Esophagus (tissue), 2 donors: ENCODE measurements around the gene DHRS11. TPM values are rescaled to one million over a fixed set of nuclear protein-coding genes. Genes with fewer than 3 reads are reported as not detected.
A peak's percentile ranks its signal among the peaks of the same experiment; 100 is the strongest.

ENCODE experiments used
- H3K27ac ChIP-seq, 2 donors: one replicate each; pipeline ENCODE4 v1.5.1; 2013; ENCODE audit warnings: low read depth in 2 of 2, mild to moderate bottlenecking in 2 of 2, inconsistent platforms in 1 of 2, low read length in 1 of 2, moderate library complexity in 1 of 2
- H3K27me3 ChIP-seq, 2 donors: one replicate each; pipeline ENCODE4 v1.6.1; 2013; ENCODE audit warnings: low read length in 2 of 2, control low read depth in 1 of 2, mild to moderate bottlenecking in 1 of 2; ENCODE audit not compliant: insufficient read depth in 2 of 2, control insufficient read depth in 1 of 2
- H3K36me3 ChIP-seq, 2 donors: one replicate each; pipeline ENCODE4 v1.6.1; 2013; ENCODE audit warnings: low read length in 1 of 2; ENCODE audit not compliant: control insufficient read depth in 2 of 2, insufficient read depth in 2 of 2
- H3K4me1 ChIP-seq, 2 donors: one replicate each; pipeline ENCODE4 v1.6.1; 2013; ENCODE audit warnings: low read length in 1 of 2; ENCODE audit not compliant: control insufficient read depth in 2 of 2, insufficient read depth in 2 of 2
- H3K4me3 ChIP-seq, 2 donors: one replicate each; pipeline ENCODE4 v1.5.1; 2013; ENCODE audit warnings: low read length in 2 of 2, mild to moderate bottlenecking in 2 of 2, low read depth in 1 of 2, moderate library complexity in 1 of 2
- H3K9me3 ChIP-seq, 2 donors: one replicate each; pipeline ENCODE4 v1.6.1; 2013; ENCODE audit warnings: mild to moderate bottlenecking in 2 of 2, low read depth in 1 of 2, low read length in 1 of 2, moderate library complexity in 1 of 2; ENCODE audit not compliant: control insufficient read depth in 2 of 2, insufficient read depth in 1 of 2
- WGBS, 2 donors: extraction: QIAGEN DNeasy Blood & Tissue Kit; methylation state at CpG; one replicate each; pipeline ENCODE4 v1.1.7; 2013; 5-methylcytosine and 5-hydroxymethylcytosine counted together
- polyA plus RNA-seq, 2 donors: library from polyadenylated mRNA; stranded (reverse); fragments of 200-250 nt; gene quantifications; one replicate each; pipeline ENCODE4 v1.2.3, GENCODE V29; 2013
- donor health status: healthy with polysubstance abuse.
- donor health status: Bipolar disorder and iron deficiency.

Gene DHRS11
- polyA plus RNA-seq, 2 donors = 10.7 to 15.0 TPM

DNA sequence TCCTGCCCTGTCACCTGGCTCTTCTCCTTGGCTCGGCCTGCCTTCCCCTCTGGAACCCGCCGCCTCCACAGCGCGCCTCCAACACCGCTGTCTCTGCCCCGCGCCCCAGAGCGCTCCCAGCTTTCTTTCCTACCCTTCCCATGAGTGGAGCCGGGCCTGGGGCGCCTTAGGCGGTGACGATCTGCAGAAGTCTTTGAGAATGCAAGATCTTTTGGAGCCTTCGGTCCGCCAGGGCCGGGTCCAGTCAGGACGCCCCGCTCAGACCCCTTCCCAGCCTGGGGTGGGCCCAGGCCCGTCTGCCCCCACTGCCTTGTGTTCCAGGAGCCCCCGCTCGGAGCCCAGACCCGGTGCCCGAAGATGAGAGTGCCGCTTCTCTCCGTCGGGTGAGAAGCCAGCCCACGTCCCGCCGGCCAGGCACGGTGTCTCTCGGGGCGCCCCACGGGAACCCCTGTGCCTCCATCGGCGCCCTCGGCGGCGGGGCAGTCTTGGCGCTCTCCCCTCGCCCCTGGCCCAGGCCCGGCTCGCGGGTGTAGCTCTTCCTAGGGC is 49.7 kb downstream of the DHRS11 start:
- H3K4me1 ChIP-seq = peaks cover 0 to 8% of the 10 kb centered on the region in 2 donors
- H3K27me3 ChIP-seq = peaks cover 6 to 24% of the 10 kb centered on the region in 2 donors
- no peaks in the 10 kb centered on the region for H3K9me3 ChIP-seq
- H3K4me3 ChIP-seq = peak overlapping the region; percentile 4 to 23
- no peak overlapping the region for H3K27ac ChIP-seq
- 4 to 5% methylated on average over 38 to 43 of the region's 43 CpGs for WGBS, 2 donors
- H3K36me3 ChIP-seq = no peaks in the 10 kb centered on the region

DNA sequence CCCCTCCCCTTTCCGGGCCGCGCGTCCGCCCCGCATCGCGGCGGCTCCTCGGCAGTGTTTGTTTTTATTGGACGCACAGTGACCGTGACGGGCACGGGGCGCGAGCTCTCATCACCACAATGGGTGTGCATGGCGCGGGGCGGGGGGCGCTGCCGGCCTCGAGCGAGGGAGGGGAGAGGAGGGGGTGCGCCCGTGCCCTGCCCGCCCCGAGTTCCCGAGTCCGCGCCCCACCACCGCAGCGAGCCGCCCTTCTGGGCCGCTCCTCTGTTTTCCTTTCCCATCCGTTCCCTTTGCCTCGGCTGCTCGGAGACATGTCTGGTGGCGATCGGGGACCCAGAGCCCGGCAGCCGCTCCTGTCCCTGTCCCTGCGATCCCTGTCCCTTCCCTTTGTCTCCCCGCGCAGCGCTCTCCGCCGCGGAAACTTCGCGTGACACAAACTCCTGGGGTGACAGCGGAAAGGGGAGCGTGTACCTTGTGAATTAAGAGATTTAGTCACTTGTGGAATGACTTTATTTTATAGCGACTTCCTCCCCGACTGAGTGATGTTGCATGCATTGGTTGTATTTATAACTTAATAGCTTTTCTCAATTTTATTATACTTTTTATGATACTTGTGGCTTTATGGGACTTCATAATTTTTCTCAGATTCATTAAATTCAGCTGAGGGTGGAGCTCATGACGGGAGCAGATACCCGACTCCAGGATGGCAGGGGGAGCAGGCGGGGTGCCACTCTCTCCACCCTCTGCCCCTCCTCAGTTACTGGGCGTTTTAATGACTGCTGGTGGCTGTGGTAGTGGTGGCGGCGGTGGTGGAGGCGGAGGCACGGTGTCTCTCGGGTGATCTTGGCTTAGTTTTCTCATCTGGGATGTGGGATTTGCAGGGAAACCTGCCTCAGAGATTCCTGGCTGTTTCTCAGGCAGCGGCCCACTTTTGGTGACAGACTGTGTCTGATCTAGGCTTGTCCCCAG is 50.5 kb downstream of the DHRS11 start:
- Histone ChIP-seq H3K9me3 (no peaks in the 10 kb centered on the region), H3K27me3 (peaks cover 6 to 24% of the 10 kb centered on the region in 2 donors), H3K4me1 (peaks cover 0 to 8% of the 10 kb centered on the region in 2 donors), H3K36me3 (no peaks in the 10 kb centered on the region), H3K4me3 (peak overlapping the region in 1 of 2 donors; percentile 23), H3K27ac (no peak overlapping the region)
- 3 to 6% methylated on average over 51 to 64 of the region's 64 CpGs for WGBS, 2 donors

DNA sequence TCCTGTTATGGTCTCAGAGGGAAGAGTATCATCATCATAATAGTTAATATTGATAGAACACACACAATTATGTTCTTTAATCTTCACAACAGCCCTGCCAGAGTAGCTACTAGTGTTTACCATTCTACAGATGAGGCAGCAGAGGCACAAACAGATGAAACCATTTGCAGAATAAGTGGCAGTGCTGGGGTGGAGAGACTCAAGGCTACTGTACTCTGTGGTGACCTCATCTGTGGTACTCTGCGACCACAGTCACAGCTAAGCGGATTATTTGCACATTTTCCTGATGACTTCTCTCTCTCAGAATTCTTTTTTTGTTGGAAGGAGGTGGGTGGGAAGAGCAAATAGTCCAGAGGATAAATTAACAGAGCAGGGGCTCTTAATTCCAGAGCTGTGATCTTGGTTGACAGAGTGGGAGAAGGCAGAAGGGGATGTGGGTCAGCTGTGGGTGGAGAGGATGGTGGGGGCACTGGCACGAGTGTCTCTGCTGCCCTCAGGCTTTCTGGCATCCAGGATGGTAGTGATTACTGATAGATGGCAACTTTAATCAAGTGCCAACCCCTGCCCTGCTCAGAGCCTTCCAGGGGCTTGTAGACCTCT is 51.5 kb downstream of the DHRS11 start:
- Histone ChIP-seq H3K9me3 (peaks cover 0 to 3% of the 10 kb centered on the region in 2 donors), H3K27ac (no peak overlapping the region), H3K36me3 (no peaks in the 10 kb centered on the region), H3K4me3 (no peak overlapping the region), H3K4me1 (peaks cover 0 to 8% of the 10 kb centered on the region in 2 donors), H3K27me3 (peaks cover 6 to 24% of the 10 kb centered on the region in 2 donors)
- WGBS, 2 donors = 60 to 69% methylated on average over 3 of the region's 3 CpGs

DNA sequence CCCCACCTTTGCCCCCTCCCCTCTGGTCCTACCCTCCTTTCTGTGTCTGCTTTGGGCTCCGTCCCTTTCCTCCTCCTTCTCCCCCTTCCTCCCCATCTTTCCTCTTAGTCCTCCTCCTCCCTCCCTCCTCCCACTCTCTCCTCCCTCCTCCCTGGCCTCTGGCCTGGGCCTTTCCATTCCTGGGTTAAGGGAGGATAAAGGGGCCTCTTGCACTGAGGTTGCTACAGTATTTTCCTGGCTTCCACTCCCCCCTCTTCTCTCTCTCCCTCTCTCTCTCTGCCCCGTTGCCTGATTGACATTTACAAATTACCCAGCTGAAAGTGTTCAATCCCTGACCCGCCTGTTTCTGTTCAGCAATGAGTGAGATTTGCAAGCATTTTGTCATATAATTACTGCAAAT is 53.7 kb downstream of the DHRS11 start:
- H3K27ac ChIP-seq = no peak overlapping the region
- H3K4me1 ChIP-seq = peaks cover 0 to 8% of the 10 kb centered on the region in 2 donors
- 46 to 58% methylated on average over 3 of the region's 3 CpGs for WGBS, 2 donors
- peaks cover 6 to 21% of the 10 kb centered on the region in 2 donors for H3K27me3 ChIP-seq
- H3K36me3 ChIP-seq = no peaks in the 10 kb centered on the region
- H3K9me3 ChIP-seq = peaks cover 0 to 3% of the 10 kb centered on the region in 2 donors
- H3K4me3 ChIP-seq = no peak overlapping the region

DNA sequence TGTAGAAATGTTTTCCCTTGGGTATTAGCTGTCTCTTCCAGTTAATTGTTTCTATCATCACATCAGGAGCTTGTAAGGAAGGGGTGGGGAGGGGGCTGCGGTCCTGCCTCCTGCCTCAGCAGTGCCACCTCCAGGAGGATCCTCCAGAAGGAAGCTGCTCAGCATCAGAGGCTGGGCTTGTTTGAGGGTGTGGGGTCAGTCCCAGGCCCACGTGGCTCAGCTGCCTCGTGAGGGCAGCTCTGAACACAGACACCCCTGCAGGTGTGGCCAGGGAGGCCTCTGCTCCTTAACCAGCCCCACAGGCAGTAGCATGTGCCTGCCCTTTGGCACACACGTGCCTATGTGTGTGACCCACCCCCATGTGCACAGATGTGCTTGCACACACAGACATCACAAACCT is 56.0 kb downstream of the DHRS11 start:
- Histone ChIP-seq H3K27me3 (peaks cover 3 to 10% of the 10 kb centered on the region in 2 donors), H3K36me3 (no peaks in the 10 kb centered on the region), H3K27ac (no peak overlapping the region), H3K9me3 (peaks cover 0 to 3% of the 10 kb centered on the region in 2 donors), H3K4me1 (no peaks in the 10 kb centered on the region), H3K4me3 (no peak overlapping the region)
- 18 to 23% methylated on average over 4 of the region's 4 CpGs for WGBS, 2 donors

DNA sequence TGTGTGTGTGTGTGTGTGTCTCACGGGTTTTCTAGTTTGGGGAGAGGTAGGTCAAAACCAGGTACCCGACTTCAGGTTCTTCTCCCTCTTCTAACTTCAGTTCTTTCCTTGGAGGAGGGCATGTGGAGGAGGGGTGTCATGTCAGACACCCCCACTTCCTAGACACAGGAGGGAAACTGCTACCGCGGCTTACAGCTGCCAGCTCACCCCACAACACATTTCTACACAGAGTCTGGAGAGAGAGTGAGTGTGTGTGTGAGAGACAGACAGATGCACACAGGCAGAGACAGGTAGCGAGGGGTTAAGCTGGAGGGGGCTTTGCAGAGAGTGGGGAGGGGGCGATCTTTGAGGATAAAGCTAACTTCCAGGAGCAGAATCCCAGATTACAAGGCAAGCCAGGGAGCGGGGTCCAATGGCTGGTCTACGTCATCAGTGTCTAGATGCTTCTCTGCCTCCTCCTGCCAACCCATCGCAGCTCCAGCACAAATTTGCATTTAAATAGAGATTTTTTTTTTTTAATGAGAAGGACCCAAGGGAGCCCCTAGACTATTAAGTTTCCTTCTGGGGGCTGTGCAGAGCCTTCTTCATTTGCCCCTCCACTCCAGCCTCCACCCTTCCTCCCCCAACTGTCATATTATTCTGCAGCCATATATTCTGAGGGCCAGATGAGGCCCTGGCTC is 58.6 kb downstream of the DHRS11 start:
- H3K27ac ChIP-seq = no peak overlapping the region
- H3K27me3 ChIP-seq = no peaks in the 10 kb centered on the region
- no peaks in the 10 kb centered on the region for H3K4me1 ChIP-seq
- peaks cover 0 to 3% of the 10 kb centered on the region in 2 donors for H3K9me3 ChIP-seq
- H3K4me3 ChIP-seq = no peak overlapping the region
- WGBS, 2 donors = 36 to 47% methylated on average over 9 of the region's 9 CpGs
- no peaks in the 10 kb centered on the region for H3K36me3 ChIP-seq

Other genes starting within 250 kb of the DHRS11 start
- not detected for gene TBC1D3H, start 203.4 kb upstream of the DHRS11 start, polyA plus RNA-seq
- gene ZNHIT3, start 105.2 kb upstream of the DHRS11 start, polyA plus RNA-seq = 10 to 100 TPM; 14.7 to 37.0 TPM
- 10 to 100 TPM; 46.9 to 64.6 TPM for gene MYO19, start 57.0 kb upstream of the DHRS11 start, polyA plus RNA-seq
- 1 to 10 TPM; 4.5 to 8.1 TPM for gene PIGW, start 56.9 kb upstream of the DHRS11 start, polyA plus RNA-seq
- 10 to 100 TPM; 32.9 to 42.2 TPM for gene GGNBP2, start 47.0 kb upstream of the DHRS11 start, polyA plus RNA-seq
- gene MRM1, start 9.7 kb downstream of the DHRS11 start, polyA plus RNA-seq = 1 to 10 TPM; 4.6 to 6.1 TPM